Progenitor cell of endocrine pancreas (in vitro differentiated cells): Measurements from ENCODE around the gene ACOT7. TPM values are rescaled to one million over a fixed set of nuclear protein-coding genes. Genes with fewer than 3 reads are reported as not detected.

ENCODE experiments used
- DNase-seq: peaks from one replicate; pipeline ENCODE4 v3.0.0; 2021; ENCODE audit warnings: low spot score; ENCODE audit not compliant: unreplicated experiment
- H3K27ac Mint-ChIP-seq: 2 replicates; pipeline ENCODE4 v1.8.0; 2021; ENCODE audit warnings: mild to moderate bottlenecking, moderate library complexity, mixed read lengths
- H3K27me3 Mint-ChIP-seq: 2 replicates; pipeline ENCODE4 v1.8.0; 2021; ENCODE audit warnings: mixed read lengths
- H3K36me3 Mint-ChIP-seq: 2 replicates; pipeline ENCODE4 v1.8.0; 2022; ENCODE audit warnings: mixed read lengths; ENCODE audit not compliant: insufficient read depth
- H3K4me1 Mint-ChIP-seq: 2 replicates; pipeline ENCODE4 v1.8.0; 2021; ENCODE audit warnings: low read depth, mixed read lengths
- H3K4me3 Mint-ChIP-seq: 2 replicates; pipeline ENCODE4 v1.8.0; 2021; ENCODE audit warnings: low read depth, mild to moderate bottlenecking, moderate library complexity, mixed read lengths
- H3K9me3 Mint-ChIP-seq: 2 replicates; pipeline ENCODE4 v1.8.0; 2021; ENCODE audit warnings: low read depth, mixed read lengths
- total RNA-seq: library from RNA; stranded (reverse); gene quantifications from 2 replicates; pipeline ENCODE4 v1.2.1, GENCODE V29; 2021
- TF ChIP-seq, protein P1 (sequence below): fragments of 200-600 bp; sonication (generic); IDR thresholded peaks from one replicate; pipeline ENCODE4 v1.5.0; 2021; ENCODE audit warnings: antibody characterized with exemption, mild to moderate bottlenecking; ENCODE audit not compliant: unreplicated experiment

ACOT7 gene
- total RNA-seq, 1 donor from 2014 or later: 30.2 TPM

DNA sequence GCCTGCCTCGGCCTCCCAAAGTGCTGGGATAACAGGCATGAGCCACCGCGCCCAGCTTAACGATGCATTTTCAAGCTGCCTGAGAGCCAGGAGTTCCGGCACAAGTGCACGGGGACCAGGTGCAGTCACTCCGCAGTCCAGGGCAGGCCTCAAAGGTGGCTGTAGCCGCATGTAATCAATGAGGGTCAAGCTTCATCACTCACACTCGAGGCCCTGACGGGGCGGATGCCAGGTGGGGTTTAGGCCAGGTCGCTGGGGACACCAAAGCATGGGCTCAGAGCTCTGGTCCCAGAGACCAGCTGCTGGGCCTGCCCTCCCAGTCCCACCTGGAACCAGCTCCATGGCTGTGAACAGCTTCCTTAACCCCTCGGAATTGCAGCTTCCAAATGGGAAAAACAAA is 106.5 kb downstream of the ACOT7 start:
- no peaks in the 10 kb centered on the region for H3K4me1 Mint-ChIP-seq
- H3K27me3 Mint-ChIP-seq: no peaks in the 10 kb centered on the region
- H3K4me3 Mint-ChIP-seq: no peak overlapping the region
- no peaks in the 10 kb centered on the region for H3K9me3 Mint-ChIP-seq
- no peaks in the 10 kb centered on the region for H3K36me3 Mint-ChIP-seq
- H3K27ac Mint-ChIP-seq: no peak overlapping the region
- DNase-seq: no peak
- TF ChIP-seq, protein P1, sequence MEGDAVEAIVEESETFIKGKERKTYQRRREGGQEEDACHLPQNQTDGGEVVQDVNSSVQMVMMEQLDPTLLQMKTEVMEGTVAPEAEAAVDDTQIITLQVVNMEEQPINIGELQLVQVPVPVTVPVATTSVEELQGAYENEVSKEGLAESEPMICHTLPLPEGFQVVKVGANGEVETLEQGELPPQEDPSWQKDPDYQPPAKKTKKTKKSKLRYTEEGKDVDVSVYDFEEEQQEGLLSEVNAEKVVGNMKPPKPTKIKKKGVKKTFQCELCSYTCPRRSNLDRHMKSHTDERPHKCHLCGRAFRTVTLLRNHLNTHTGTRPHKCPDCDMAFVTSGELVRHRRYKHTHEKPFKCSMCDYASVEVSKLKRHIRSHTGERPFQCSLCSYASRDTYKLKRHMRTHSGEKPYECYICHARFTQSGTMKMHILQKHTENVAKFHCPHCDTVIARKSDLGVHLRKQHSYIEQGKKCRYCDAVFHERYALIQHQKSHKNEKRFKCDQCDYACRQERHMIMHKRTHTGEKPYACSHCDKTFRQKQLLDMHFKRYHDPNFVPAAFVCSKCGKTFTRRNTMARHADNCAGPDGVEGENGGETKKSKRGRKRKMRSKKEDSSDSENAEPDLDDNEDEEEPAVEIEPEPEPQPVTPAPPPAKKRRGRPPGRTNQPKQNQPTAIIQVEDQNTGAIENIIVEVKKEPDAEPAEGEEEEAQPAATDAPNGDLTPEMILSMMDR: no peak

DNA sequence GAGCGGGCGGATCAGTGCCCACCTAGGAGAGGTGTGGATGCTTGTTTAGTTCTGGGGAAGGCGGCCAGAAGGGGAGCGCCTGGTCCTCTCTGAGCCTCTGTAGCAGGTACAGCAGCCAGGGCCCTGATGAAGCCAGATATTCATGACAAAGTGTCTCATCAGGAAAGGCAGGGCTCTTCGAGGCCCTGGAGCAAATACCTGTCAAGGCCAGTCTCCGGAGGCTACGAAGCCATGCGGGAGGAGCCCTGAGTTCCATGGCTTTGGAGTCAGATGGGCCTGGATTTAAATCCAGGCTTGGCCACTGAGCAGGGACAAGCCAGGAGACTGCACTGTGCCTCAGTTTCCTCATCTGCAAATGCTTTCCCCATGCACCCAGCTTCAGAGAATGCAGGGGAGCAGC is 107.3 kb downstream of the ACOT7 start:
- no peaks in the 10 kb centered on the region for H3K4me1 Mint-ChIP-seq
- H3K9me3 Mint-ChIP-seq: no peaks in the 10 kb centered on the region
- no peak overlapping the region for H3K4me3 Mint-ChIP-seq
- no peak for DNase-seq
- TF ChIP-seq, protein P1: no peak
- no peaks in the 10 kb centered on the region for H3K36me3 Mint-ChIP-seq
- no peaks in the 10 kb centered on the region for H3K27me3 Mint-ChIP-seq
- H3K27ac Mint-ChIP-seq: no peak overlapping the region

DNA sequence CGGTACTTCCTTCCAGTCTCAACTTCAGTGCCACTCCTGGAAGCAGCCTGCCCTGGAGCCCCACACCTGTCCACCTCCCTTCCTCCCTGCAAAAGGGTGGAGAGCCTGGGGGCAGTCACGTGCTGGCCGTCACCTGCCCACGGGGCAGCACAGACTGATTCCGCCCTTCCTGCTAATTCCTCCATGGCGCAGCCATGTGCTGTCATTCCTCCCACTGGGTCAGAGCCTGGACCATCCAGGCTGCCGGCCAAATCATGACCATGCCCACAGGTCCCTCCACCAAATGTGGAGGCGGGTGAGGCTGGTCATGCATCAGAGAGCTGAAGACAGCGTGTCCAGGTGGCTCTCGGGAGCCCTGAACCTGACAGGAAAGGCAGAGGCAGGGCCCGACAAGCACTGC is 108.2 kb downstream of the ACOT7 start:
- TF ChIP-seq, protein P1: no peak
- Mint-ChIP-seq H3K27ac (no peak overlapping the region), H3K36me3 (no peaks in the 10 kb centered on the region), H3K4me1 (no peaks in the 10 kb centered on the region), H3K27me3 (no peaks in the 10 kb centered on the region), H3K4me3 (no peak overlapping the region), H3K9me3 (no peaks in the 10 kb centered on the region)
- DNase-seq: no peak

DNA sequence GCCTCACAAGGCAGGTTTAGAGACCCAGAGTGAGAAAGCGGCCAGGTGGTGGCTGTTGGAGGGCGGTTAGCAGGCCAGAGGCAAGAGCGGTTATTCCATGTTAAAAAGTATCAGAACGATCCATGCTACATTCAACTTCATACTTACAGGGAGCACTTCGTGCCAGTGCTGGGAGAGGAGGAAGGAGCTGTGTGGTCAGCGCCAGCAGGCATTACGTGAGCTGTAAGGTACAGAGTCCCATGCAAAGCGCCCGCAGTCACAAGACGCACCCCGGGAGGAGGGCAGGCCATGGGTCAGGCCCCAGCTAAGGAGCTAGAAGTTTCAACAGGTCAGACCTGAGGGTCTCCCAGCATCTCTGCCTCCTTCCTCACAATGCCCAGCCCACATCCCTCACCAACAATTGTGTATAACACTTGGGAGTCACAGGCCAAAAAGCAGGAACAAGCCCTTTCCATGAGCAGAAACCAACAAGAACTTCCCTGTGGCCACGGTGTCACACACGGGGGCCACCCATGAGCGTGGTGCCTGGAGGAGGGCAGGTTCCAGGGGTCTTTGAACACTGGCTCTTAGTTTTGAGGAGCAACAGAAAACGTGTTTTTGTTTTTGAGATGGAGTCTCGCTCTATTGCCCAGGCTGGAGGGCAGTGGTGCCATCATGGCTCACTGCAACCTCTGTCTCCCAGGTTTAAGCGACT is 110.8 kb downstream of the ACOT7 start:
- DNase-seq: no peak
- no peaks in the 10 kb centered on the region for H3K36me3 Mint-ChIP-seq
- no peaks in the 10 kb centered on the region for H3K27me3 Mint-ChIP-seq
- TF ChIP-seq, protein P1: no peak
- H3K9me3 Mint-ChIP-seq: no peaks in the 10 kb centered on the region
- no peak overlapping the region for H3K27ac Mint-ChIP-seq
- H3K4me1 Mint-ChIP-seq: no peaks in the 10 kb centered on the region
- no peak overlapping the region for H3K4me3 Mint-ChIP-seq

DNA sequence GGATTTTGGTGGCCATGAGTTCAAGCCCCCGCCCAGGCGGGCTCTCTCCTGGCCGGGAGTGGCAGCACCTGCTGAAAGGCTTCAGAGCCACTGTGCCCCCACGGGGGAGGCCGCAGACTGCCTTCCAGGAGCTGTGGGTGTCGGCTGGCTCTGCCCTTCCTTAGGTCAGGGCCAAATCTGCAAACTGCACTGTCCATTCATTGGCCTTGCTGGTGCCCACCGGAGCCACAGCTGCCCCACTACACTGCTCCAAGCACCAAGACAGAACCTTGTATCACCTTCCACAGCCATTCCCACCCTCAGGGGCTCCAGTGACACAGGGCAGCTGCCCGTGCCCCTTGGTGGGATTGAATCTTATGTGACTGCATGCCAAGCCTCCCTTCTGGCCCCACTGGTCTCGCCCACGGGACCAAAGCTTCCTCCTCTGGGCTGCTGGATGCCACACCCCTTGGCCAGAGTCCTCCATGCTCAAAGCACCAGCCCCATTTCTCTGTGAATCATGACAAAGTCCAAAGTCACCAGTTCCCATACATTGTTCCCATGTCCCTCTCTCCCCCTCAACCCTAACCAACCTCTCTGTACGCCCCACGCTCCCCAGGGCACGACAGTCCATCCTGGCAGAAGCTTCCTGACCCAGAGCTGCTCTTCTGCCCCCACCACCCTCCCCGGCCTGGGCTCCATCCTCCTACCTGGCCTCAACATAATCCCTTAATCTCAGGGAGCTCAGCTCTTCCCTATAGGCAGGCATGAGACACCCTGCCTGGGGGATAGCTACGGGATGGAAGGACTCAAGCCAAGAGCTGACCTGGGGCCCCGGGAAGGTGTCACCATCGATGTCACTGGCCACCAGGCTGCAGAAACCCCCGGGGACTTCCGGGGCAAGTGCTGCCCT is 111.8 kb downstream of the ACOT7 start:
- Mint-ChIP-seq H3K27me3 (no peaks in the 10 kb centered on the region), H3K36me3 (no peaks in the 10 kb centered on the region), H3K9me3 (no peaks in the 10 kb centered on the region), H3K4me3 (no peak overlapping the region), H3K4me1 (no peaks in the 10 kb centered on the region), H3K27ac (no peak overlapping the region)
- no peak for DNase-seq
- TF ChIP-seq, protein P1: no peak
